Upper lobe of right lung (tissue), 1 donor: ENCODE measurements around the gene RAB10. TPM values are rescaled to one million over a fixed set of nuclear protein-coding genes. Genes with fewer than 3 reads are reported as not detected.
A peak's percentile ranks its signal among the peaks of the same experiment; 100 is the strongest.

ENCODE experiments used
- ATAC-seq: fragments of 200-7000 bp; cut with Tn5 transposase; one replicate; pipeline ENCODE4 v1.9.1; 2020; ENCODE audit warnings: mild to moderate bottlenecking, moderate library complexity
- DNase-seq: peaks from one replicate; pipeline ENCODE4 v3.0.0-alpha.2; 2020
- H3K27ac ChIP-seq: fragments of 200-600 bp; one replicate; pipeline ENCODE4 v1.8.0; 2022
- H3K27me3 ChIP-seq: fragments of 200-600 bp; one replicate; pipeline ENCODE4 v1.8.0; 2022; ENCODE audit warnings: mild to moderate bottlenecking
- H3K36me3 ChIP-seq: fragments of 200-600 bp; one replicate; pipeline ENCODE4 v1.8.0; 2022
- H3K4me1 ChIP-seq: fragments of 200-600 bp; one replicate; pipeline ENCODE4 v1.8.0; 2022
- H3K4me3 ChIP-seq: fragments of 200-600 bp; one replicate; pipeline ENCODE4 v1.8.0; 2022; ENCODE audit warnings: mild to moderate bottlenecking
- H3K9me3 ChIP-seq: fragments of 200-600 bp; one replicate; pipeline ENCODE4 v1.8.0; 2022
- CTCF ChIP-seq: fragments of 200-600 bp; IDR thresholded peaks from one replicate; pipeline ENCODE4 v1.8.0; 2022; ENCODE audit warnings: antibody characterized with exemption
- intact Hi-C: fragments of 100-400 bp; cut with DNase I; formaldehyde crosslinking; loops from one replicate; pipeline ENCODE4 v1.11.0; 2022
- total RNA-seq: library from RNA; stranded (reverse); fragmentation: NEBNext Ultra II Directional; extraction: Animal tissue kit (Norgen Biotek cat#: 25700); gene quantifications from one replicate; pipeline ENCODE4 v1.2.1, GENCODE V29; 2021
- donor health status: DM: no; HTN: yes; CAD: no; lungs with severe emphysema.

The RAB10 gene
- total RNA-seq, 1 donor from 2014 or later: 111 TPM

- intact Hi-C loops: loop anchor here (5.0 to 10.0 kb wide), 2 partner anchors 152 to 189 kb away; no protein-coding TSS in a partner anchor
- H3K27me3 ChIP-seq: no peaks in the 10 kb centered on the region
- H3K4me1 ChIP-seq: peaks cover 6% of the 10 kb centered on the region
- H3K9me3 ChIP-seq: no peaks in the 10 kb centered on the region
- no peak for ATAC-seq
- no peaks in the 10 kb centered on the region for H3K36me3 ChIP-seq
- no peak overlapping the region for H3K27ac ChIP-seq
- TF ChIP-seq CTCF: no peak
- H3K4me3 ChIP-seq: no peak overlapping the region
- no peak for DNase-seq
These were observed 110.1 kb downstream of the RAB10 start for GRCh38 chr2:26144031-26144430.

DNA sequence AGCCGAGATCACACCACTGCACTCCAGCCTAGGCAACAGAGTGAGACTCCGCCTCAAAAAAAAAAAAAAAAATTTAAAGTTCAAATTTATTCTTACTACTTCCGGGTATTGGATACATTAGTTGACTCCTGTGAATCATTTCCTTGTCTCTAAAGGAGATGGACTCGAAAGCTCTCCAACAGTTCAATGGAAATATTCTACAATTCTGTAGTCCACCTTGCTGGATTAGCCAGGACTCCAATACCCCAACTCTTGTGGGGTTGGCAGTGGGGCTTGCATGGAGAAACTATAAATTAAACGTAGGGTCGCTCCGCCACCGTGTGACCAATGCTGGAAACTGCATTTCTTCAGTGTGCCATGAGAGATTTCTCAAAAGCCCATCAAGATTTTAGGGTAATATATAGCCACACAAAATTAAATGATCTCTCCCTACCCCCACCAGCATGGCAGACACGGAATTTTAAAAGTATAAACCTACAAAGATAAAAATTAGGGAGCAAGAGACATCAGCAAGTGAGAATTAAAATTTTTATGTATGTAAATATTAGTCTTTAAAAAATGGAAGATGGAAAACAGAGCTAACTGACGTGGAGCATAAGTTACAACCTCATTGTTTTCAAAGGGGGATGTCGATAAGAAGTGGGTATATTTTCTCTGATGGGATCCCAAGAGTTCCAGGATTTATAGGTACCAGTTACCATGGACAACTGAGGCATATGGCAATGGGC is 111.2 kb downstream of the RAB10 start:
- intact Hi-C loops: loop anchor here (5.0 to 10.0 kb wide), 2 partner anchors 153 to 190 kb away; no protein-coding TSS in a partner anchor
- Histone ChIP-seq H3K36me3 (no peaks in the 10 kb centered on the region), H3K4me3 (no peak overlapping the region), H3K9me3 (no peaks in the 10 kb centered on the region), H3K27me3 (no peaks in the 10 kb centered on the region), H3K4me1 (peaks cover 6% of the 10 kb centered on the region), H3K27ac (no peak overlapping the region)
- peak; percentile 76 for TF ChIP-seq CTCF
- ATAC-seq (peak; percentile 88), DNase-seq (peak; percentile 70)

GRCh38 chr2:26148501-26148900 is 114.6 kb downstream of the RAB10 start:
- Histone ChIP-seq H3K27ac (no peak overlapping the region), H3K4me3 (no peak overlapping the region), H3K36me3 (no peaks in the 10 kb centered on the region), H3K4me1 (peaks cover 6% of the 10 kb centered on the region), H3K27me3 (no peaks in the 10 kb centered on the region), H3K9me3 (no peaks in the 10 kb centered on the region)
- TF ChIP-seq CTCF: no peak
- DNase-seq: no peak
- intact Hi-C loops: loop anchor here (10.0 kb wide), 1 partner anchor 194 kb away; no protein-coding TSS in a partner anchor
- no peak for ATAC-seq

DNA sequence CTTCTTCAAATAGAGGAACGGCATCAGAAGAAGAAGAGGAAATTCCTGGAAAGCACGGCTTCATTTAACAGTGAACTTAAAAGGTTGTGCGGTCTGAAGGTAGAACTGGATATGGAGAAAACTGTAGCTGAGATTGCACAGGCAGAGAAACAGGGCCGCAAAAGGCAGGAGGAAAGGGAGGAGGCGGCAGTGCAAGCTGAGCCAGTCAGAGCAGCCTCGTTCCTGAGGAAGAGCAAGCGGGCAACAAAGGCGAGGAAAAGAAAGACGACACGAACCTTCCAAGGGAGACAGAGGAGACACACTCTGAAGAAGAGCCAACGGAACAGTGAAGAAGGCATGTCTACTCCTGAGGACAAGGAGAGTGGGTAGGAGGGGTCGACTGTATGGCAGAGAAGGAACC is 116.4 kb downstream of the RAB10 start:
- DNase-seq: no peak
- Histone ChIP-seq H3K27ac (no peak overlapping the region), H3K36me3 (no peaks in the 10 kb centered on the region), H3K9me3 (no peaks in the 10 kb centered on the region), H3K4me1 (no peaks in the 10 kb centered on the region), H3K4me3 (no peak overlapping the region), H3K27me3 (no peaks in the 10 kb centered on the region)
- intact Hi-C loops: no loop called here
- TF ChIP-seq CTCF: no peak
- no peak for ATAC-seq

DNA sequence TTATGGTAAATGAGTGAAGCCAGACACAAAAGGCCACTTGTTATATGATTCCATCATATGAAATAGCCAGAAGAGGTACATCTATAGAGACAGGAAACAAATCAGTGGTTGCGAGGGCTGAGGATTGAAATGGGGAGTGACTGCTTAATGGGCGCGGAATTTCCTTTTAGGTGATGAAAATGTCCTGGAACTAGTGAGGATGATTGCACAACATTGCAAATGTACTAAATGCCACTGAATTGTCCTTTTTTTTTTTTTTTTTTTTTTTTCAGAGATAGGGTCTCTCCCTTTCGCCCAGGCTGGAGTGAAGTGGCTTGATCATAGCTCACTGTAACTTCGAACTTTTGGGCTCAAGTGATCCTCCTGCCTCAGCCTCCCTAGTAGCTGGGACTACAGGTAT is 123.7 kb downstream of the RAB10 start:
- H3K36me3 ChIP-seq: no peaks in the 10 kb centered on the region
- intact Hi-C loops: no loop called here
- H3K27ac ChIP-seq: no peak overlapping the region
- H3K9me3 ChIP-seq: no peaks in the 10 kb centered on the region
- H3K27me3 ChIP-seq: no peaks in the 10 kb centered on the region
- TF ChIP-seq CTCF: no peak
- DNase-seq (no peak), ATAC-seq (no peak)
- no peak overlapping the region for H3K4me3 ChIP-seq
- H3K4me1 ChIP-seq: no peaks in the 10 kb centered on the region
